H9 (cell line): ENCODE measurements around the gene UBE2V1. TPM values are rescaled to one million over a fixed set of nuclear protein-coding genes. Genes with fewer than 3 reads are reported as not detected.
"Not testable (repeated sequence)": the region's sequence is repeated elsewhere in the genome, so short reads cannot be mapped to it uniquely, and the experiment has no call there.

Experiments
- DNase-seq: peaks from one replicate; pipeline ENCODE4 v3.0.0-alpha.2; 2017
- H2AFZ ChIP-seq: one replicate; pipeline ENCODE4 v1.6.1; 2013; ENCODE audit warnings: mild to moderate bottlenecking, low read length, control low read depth, moderate library complexity
- H2AK5ac ChIP-seq: 2 replicates; pipeline ENCODE4 v1.6.1; 2013; ENCODE audit warnings: low read length, control low read depth, mixed read lengths; ENCODE audit not compliant: insufficient read length
- H2BK120ac ChIP-seq: one replicate; pipeline ENCODE4 v1.6.1; 2013; ENCODE audit warnings: low read depth, mild to moderate bottlenecking, low read length, control low read depth, inconsistent platforms; ENCODE audit not compliant: poor library complexity, severe bottlenecking
- H2BK12ac ChIP-seq: 2 replicates; pipeline ENCODE4 v1.6.1; 2013; ENCODE audit warnings: low read length, control low read depth, mixed read lengths, low read depth; ENCODE audit not compliant: insufficient read length
- H2BK15ac ChIP-seq: 2 replicates; pipeline ENCODE4 v1.6.1; 2013; ENCODE audit warnings: low read depth, low read length, control low read depth
- H2BK20ac ChIP-seq: one replicate; pipeline ENCODE4 v1.6.1; 2013; ENCODE audit warnings: low read depth, mild to moderate bottlenecking, low read length, control low read depth, inconsistent platforms; ENCODE audit not compliant: poor library complexity, severe bottlenecking
- H2BK5ac ChIP-seq: 2 replicates; pipeline ENCODE4 v1.6.1; 2013; ENCODE audit warnings: low read length, control low read depth, mixed read lengths; ENCODE audit not compliant: insufficient read length
- H3K14ac ChIP-seq: 2 replicates; pipeline ENCODE4 v1.6.1; 2013; ENCODE audit warnings: low read length, control low read depth; ENCODE audit not compliant: insufficient read depth
- H3K18ac ChIP-seq: 2 replicates; pipeline ENCODE4 v1.6.1; 2013; ENCODE audit warnings: low read depth, mild to moderate bottlenecking, mixed read lengths, low read length, control low read depth; ENCODE audit not compliant: insufficient read length
- H3K23ac ChIP-seq: 2 replicates; pipeline ENCODE4 v1.6.1; 2013; ENCODE audit warnings: low read length, control low read depth, mixed read lengths, low read depth; ENCODE audit not compliant: insufficient read length
- H3K23me2 ChIP-seq: 2 replicates; pipeline ENCODE4 v1.6.1; 2013; ENCODE audit warnings: low read depth, mild to moderate bottlenecking, mixed read lengths, low read length, control low read depth; ENCODE audit not compliant: insufficient read length, poor library complexity, severe bottlenecking
- H3K27ac ChIP-seq: 2 replicates; pipeline ENCODE4 v1.5.1; 2013; ENCODE audit warnings: low read length, control low read depth, mixed read lengths, low read depth; ENCODE audit not compliant: insufficient read length
- H3K27me3 ChIP-seq: 2 replicates; pipeline ENCODE4 v1.6.1; 2013; ENCODE audit warnings: low read length, control low read depth, inconsistent platforms; ENCODE audit not compliant: insufficient read depth
- H3K4ac ChIP-seq: 2 replicates; pipeline ENCODE4 v1.6.1; 2013; ENCODE audit warnings: low read depth, mild to moderate bottlenecking, control low read depth, inconsistent platforms, low read length, moderate library complexity
- H3K4me1 ChIP-seq: 2 replicates; pipeline ENCODE4 v1.6.1; 2013; ENCODE audit warnings: low read length, control low read depth, inconsistent platforms; ENCODE audit not compliant: insufficient read depth
- H3K4me2 ChIP-seq: 2 replicates; pipeline ENCODE4 v1.6.1; 2013; ENCODE audit warnings: low read length, control low read depth, mixed read lengths; ENCODE audit not compliant: insufficient read length, insufficient read depth
- H3K56ac ChIP-seq: 2 replicates; pipeline ENCODE4 v1.6.1; 2013; ENCODE audit warnings: low read depth, mild to moderate bottlenecking, mixed read lengths, low read length, control low read depth; ENCODE audit not compliant: insufficient read length
- H3K79me1 ChIP-seq: 2 replicates; pipeline ENCODE4 v1.6.1; 2013; ENCODE audit warnings: low read depth, mild to moderate bottlenecking, moderate library complexity, low read length, control low read depth, inconsistent platforms; ENCODE audit not compliant: insufficient read depth, poor library complexity, severe bottlenecking
- H3K79me2 ChIP-seq: 2 replicates; pipeline ENCODE4 v1.6.1; 2013; ENCODE audit warnings: low read length, control low read depth, inconsistent platforms; ENCODE audit not compliant: insufficient read depth
- H3K9ac ChIP-seq: 2 replicates; pipeline ENCODE4 v1.6.1; 2013; ENCODE audit warnings: low read length, control low read depth, mixed read lengths; ENCODE audit not compliant: insufficient read length; ENCODE audit errors: extremely low read depth
- H3K9me3 ChIP-seq: one replicate; pipeline ENCODE4 v1.6.1; 2013; ENCODE audit warnings: low read depth, low read length, inconsistent platforms; ENCODE audit not compliant: control insufficient read depth
- H3T11ph ChIP-seq: one replicate; pipeline ENCODE4 v1.6.1; 2013; ENCODE audit warnings: mild to moderate bottlenecking, low read length, control low read depth, inconsistent platforms
- H4K20me1 ChIP-seq: one replicate; pipeline ENCODE4 v1.6.1; 2013; ENCODE audit not compliant: control insufficient read depth, insufficient read length, insufficient read depth
- H4K5ac ChIP-seq: 2 replicates; pipeline ENCODE4 v1.6.1; 2013; ENCODE audit warnings: low read depth, mild to moderate bottlenecking, mixed read lengths, low read length, control low read depth; ENCODE audit not compliant: insufficient read length
- H4K8ac ChIP-seq: replicated peaks from 2 replicates; pipeline ENCODE4 v1.6.1; 2013; ENCODE audit warnings: low read length, control low read depth, mixed read lengths, low read depth; ENCODE audit not compliant: insufficient read length
- H4K91ac ChIP-seq: 2 replicates; pipeline ENCODE4 v1.6.1; 2013; ENCODE audit warnings: low read depth, mild to moderate bottlenecking, moderate library complexity, mixed read lengths, low read length, control low read depth; ENCODE audit not compliant: insufficient read length
- H3K27ac Mint-ChIP-seq, 3 experiments: 2 replicates in 2 of 3; 3 replicates in 1 of 3; pipeline ENCODE4 v1.8.0; 2020 to 2021; ENCODE audit warnings: mixed read lengths in 3 of 3, mild to moderate bottlenecking in 1 of 3, moderate library complexity in 1 of 3
- H3K27me3 Mint-ChIP-seq: 2 replicates; pipeline ENCODE4 v1.8.0; 2021; ENCODE audit warnings: low read depth, mild to moderate bottlenecking, moderate library complexity, mixed read lengths
- H3K36me3 Mint-ChIP-seq, 3 experiments: 2 replicates in 2 of 3; 3 replicates in 1 of 3; pipeline ENCODE4 v1.8.0; 2020 to 2021; ENCODE audit warnings: low read depth in 3 of 3, mixed read lengths in 3 of 3; ENCODE audit not compliant: insufficient read depth in 1 of 3
- H3K4me1 Mint-ChIP-seq, 2 experiments: 2 replicates each; pipeline ENCODE4 v1.8.0; 2020; ENCODE audit warnings: mixed read lengths in 2 of 2
- H3K4me3 Mint-ChIP-seq, 2 experiments: 2 replicates in 1 of 2; 3 replicates in 1 of 2; pipeline ENCODE4 v1.8.0; 2020 to 2021; ENCODE audit warnings: mild to moderate bottlenecking in 2 of 2, mixed read lengths in 2 of 2, moderate library complexity in 1 of 2
- H3K9me3 Mint-ChIP-seq, 2 experiments: 2 replicates in 1 of 2; 3 replicates in 1 of 2; pipeline ENCODE4 v1.8.0; 2020; ENCODE audit warnings: mild to moderate bottlenecking in 2 of 2, mixed read lengths in 2 of 2, moderate library complexity in 1 of 2
- CTCF ChIP-seq: fragments of 200-600 bp; sonication (generic); conservative IDR thresholded peaks from 3 replicates; pipeline ENCODE4 v1.8.0; 2021; ENCODE audit warnings: antibody characterized with exemption, mild to moderate bottlenecking
- WGBS: extraction: QIAGEN DNeasy Blood & Tissue Kit; methylation state at CpG from one replicate; pipeline ENCODE4 v1.1.7; 2013; ENCODE audit warnings: missing lambda C conversion rate, low lambda C conversion rate, mixed read lengths; ENCODE audit not compliant: insufficient read length; ENCODE audit errors: extremely low coverage; 5-methylcytosine and 5-hydroxymethylcytosine counted together
- total RNA-seq: library from RNA; stranded (reverse); gene quantifications from 2 replicates; pipeline ENCODE4 v1.2.1, GENCODE V29; 2021

The UBE2V1 gene
- total RNA-seq, 1 experiment from 2014 or later: 152 TPM

DNA sequence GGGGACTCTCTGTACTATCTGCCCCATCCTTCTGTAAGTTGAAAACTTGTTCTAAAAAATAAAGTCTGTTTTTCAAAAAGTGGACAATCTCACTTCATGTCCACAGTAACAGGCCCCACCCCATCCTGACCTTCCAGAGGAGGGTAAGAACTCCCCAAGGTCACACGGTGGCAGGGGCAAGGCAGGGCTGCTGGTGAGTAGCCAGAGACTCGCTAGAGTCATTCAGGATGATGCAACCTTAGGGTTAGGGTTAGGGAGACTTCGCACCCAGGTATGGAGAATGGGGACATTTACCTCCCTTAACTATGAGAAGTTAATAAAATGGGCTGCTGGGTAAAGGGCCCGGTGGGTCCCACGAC lies 25.1 kb upstream of the UBE2V1 start:
- Histone ChIP-seq H3K23ac (no peak overlapping the region), H3K9ac (no peak overlapping the region), H4K8ac (no peak overlapping the region), H3K14ac (no peak overlapping the region), H3K27me3 (no peaks in the 10 kb centered on the region), H2BK15ac (no peak overlapping the region), H3K4ac (no peak overlapping the region), H3K4me2 (no peak overlapping the region), H3K56ac (no peak overlapping the region), H3K79me1 (peaks cover 5% of the 10 kb centered on the region), H3K23me2 (no peaks in the 10 kb centered on the region), H4K91ac (no peak overlapping the region), H2BK20ac (no peak overlapping the region), H3K18ac (no peak overlapping the region), H2AFZ (no peak overlapping the region), H3K79me2 (peaks cover 2% of the 10 kb centered on the region; the same call in 1 of the 2 replicates), H4K20me1 (no peaks in the 10 kb centered on the region), H4K5ac (no peak overlapping the region), H2BK120ac (no peak overlapping the region), H2BK5ac (no peak overlapping the region), H3K27ac (no peak overlapping the region), H3T11ph (no peak overlapping the region), H3K9me3 (no peaks in the 10 kb centered on the region), H3K4me1 (peaks cover 3% of the 10 kb centered on the region; the same call in 1 of the 2 replicates), H2BK12ac (no peak overlapping the region), H2AK5ac (no peak overlapping the region)
- Mint-ChIP-seq H3K27me3 (no peaks in the 10 kb centered on the region), H3K4me3 (no peak overlapping the region), H3K27ac (peak overlapping the region in 2 of 3 experiments; percentile 32 to 52; a peak in 2 of 7 replicates), H3K9me3 (no peaks in the 10 kb centered on the region), H3K4me1 (peaks cover 21 to 23% of the 10 kb centered on the region in 2 experiments), H3K36me3 (peaks cover 17 to 46% (median 41%) of the 10 kb centered on the region in 3 experiments)
- no peak for DNase-seq
- no CpG with 5 or more reads among the region's 5 CpGs for WGBS
- no peak for TF ChIP-seq CTCF

- not testable (repeated sequence) for H3K79me1 ChIP-seq, DNase-seq, H3K23me2 ChIP-seq, H2BK5ac ChIP-seq, H3K4ac ChIP-seq, H2BK12ac ChIP-seq, H4K91ac ChIP-seq, H2BK15ac ChIP-seq, H4K8ac ChIP-seq, H3K23ac ChIP-seq, H2AK5ac ChIP-seq, H3K56ac ChIP-seq, H4K20me1 ChIP-seq, H3K27ac ChIP-seq, H3K27me3 ChIP-seq, H3K27me3 Mint-ChIP-seq, H2AFZ ChIP-seq, H3K79me2 ChIP-seq, H3K9ac ChIP-seq, H3K9me3 ChIP-seq, H3K4me3 Mint-ChIP-seq, H2BK20ac ChIP-seq, H2BK120ac ChIP-seq, H3K14ac ChIP-seq, H3K9me3 Mint-ChIP-seq, H3K4me1 ChIP-seq, H4K5ac ChIP-seq, H3K18ac ChIP-seq, H3K4me2 ChIP-seq, H3T11ph ChIP-seq
- WGBS: no CpG with 5 or more reads among the region's 13 CpGs
- H3K4me1 Mint-ChIP-seq: peaks cover 17 to 19% of the 10 kb centered on the region in 2 experiments
- H3K27ac Mint-ChIP-seq: peak overlapping the region in 2 of 3 experiments; percentile 32 to 52; a peak in 3 of 7 replicates
- peaks cover 16 to 42% (median 38%) of the 10 kb centered on the region in 3 experiments for H3K36me3 Mint-ChIP-seq
Observed at GRCh38 chr20:50137702-50138101, 24.8 kb upstream of the UBE2V1 start.
